ENCODE measurements around the gene C19orf12.

GRCh38 chr19:29714371-29714952, 599 bp downstream of the C19orf12 start:
- TF ChIP-seq CTCF (IDR thresholded peaks at IDR 0.05), result no peak
- no peak for TF ChIP-seq FOXJ3 (CRISPR knock-in tag; IDR thresholded peaks at IDR 0.05; ENCODE audit: borderline replicate concordance)
- TF ChIP-seq ARID4B (CRISPR knock-in tag; IDR thresholded peaks at IDR 0.05; ENCODE audit: borderline replicate concordance), result no peak
- no peak for TF ChIP-seq ZNF425 (CRISPR knock-in tag; conservative IDR thresholded peaks at IDR 0.05)
- TF ChIP-seq CREM (CRISPR knock-in tag; IDR thresholded peaks at IDR 0.05), result no peak
- TF ChIP-seq ESRRA (CRISPR knock-in tag; IDR thresholded peaks at IDR 0.05; ENCODE audit: borderline replicate concordance), result no peak
- no peak for TF ChIP-seq ATF3 (CRISPR knock-in tag; conservative IDR thresholded peaks at IDR 0.05)
- no peak for TF ChIP-seq NFYB (CRISPR knock-in tag; conservative IDR thresholded peaks at IDR 0.05; ENCODE audit: low read depth)
- no peak for TF ChIP-seq ATF2 (CRISPR knock-in tag; IDR thresholded peaks at IDR 0.05; ENCODE audit: borderline replicate concordance, low read depth)
